ENCODE data around the gene SLC25A22. TPM values are rescaled to one million over a fixed set of nuclear protein-coding genes. Genes with fewer than 3 reads are reported as not detected.

Gene SLC25A22
- total and polyA plus RNA-seq, 7 donors = 3.8 to 26.4 (median 7.2) TPM

DNA sequence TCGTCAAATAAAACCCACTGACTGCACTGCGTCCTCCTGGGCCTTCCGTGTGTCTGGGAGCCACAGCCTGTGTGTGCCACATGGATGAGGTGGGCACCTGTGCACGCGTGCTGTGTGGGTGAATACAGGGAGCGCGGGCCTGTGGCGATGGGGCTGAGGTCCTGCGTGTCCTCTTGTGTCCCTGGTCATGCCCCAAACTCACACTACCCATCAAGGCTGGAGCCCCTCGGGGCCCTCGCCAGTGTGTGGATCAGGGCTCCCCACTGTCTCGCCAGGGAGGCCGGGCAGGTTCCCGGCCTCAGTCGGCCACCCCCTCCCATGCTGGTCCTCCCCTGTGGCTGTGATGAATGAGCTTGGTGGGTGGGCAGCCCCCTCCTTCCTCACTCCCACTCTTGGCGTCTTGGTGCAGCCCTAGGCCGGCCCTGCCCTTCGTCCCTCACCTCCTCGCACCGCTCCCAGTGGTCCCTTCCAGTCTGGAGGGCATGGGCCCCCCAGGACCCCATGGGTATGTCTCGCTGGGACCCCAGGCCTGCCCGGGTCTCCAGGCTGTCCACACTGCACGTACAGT lies 34.0 kb upstream of the SLC25A22 start:
- H3K27ac ChIP-seq = peak overlapping the region in 3 of 4 donors; percentile 82 to 89 (median 82)
- peak overlapping the region in 3 of 4 donors; percentile 67 to 81 (median 70) for H3K4me3 ChIP-seq
- H3K36me3 ChIP-seq = peaks cover 0 to 14% (median 10%) of the 10 kb centered on the region in 4 donors
- no peak for DNase-seq
- peaks cover 0 to 86% (median 68%) of the 10 kb centered on the region in 4 donors for H3K4me1 ChIP-seq
- 62 to 73% methylated on average over 23 of the region's 23 CpGs for WGBS, 2 donors
- intact Hi-C loops (cut with DNase I) = no loop called here
- no peaks in the 10 kb centered on the region for H3K9me3 ChIP-seq
- TF ChIP-seq EP300 (IDR thresholded peaks at IDR 0.05) = no peak
- no peak for TF ChIP-seq POLR2A (IDR thresholded peaks at IDR 0.05)
- no peak for TF ChIP-seq POLR2AphosphoS5 (IDR thresholded peaks at IDR 0.05)
- TF ChIP-seq, protein P1, sequence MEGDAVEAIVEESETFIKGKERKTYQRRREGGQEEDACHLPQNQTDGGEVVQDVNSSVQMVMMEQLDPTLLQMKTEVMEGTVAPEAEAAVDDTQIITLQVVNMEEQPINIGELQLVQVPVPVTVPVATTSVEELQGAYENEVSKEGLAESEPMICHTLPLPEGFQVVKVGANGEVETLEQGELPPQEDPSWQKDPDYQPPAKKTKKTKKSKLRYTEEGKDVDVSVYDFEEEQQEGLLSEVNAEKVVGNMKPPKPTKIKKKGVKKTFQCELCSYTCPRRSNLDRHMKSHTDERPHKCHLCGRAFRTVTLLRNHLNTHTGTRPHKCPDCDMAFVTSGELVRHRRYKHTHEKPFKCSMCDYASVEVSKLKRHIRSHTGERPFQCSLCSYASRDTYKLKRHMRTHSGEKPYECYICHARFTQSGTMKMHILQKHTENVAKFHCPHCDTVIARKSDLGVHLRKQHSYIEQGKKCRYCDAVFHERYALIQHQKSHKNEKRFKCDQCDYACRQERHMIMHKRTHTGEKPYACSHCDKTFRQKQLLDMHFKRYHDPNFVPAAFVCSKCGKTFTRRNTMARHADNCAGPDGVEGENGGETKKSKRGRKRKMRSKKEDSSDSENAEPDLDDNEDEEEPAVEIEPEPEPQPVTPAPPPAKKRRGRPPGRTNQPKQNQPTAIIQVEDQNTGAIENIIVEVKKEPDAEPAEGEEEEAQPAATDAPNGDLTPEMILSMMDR (IDR thresholded peaks at IDR 0.05) = no peak
- peaks cover 35 to 54% (median 49%) of the 10 kb centered on the region in 3 donors for H3K27me3 ChIP-seq

DNA sequence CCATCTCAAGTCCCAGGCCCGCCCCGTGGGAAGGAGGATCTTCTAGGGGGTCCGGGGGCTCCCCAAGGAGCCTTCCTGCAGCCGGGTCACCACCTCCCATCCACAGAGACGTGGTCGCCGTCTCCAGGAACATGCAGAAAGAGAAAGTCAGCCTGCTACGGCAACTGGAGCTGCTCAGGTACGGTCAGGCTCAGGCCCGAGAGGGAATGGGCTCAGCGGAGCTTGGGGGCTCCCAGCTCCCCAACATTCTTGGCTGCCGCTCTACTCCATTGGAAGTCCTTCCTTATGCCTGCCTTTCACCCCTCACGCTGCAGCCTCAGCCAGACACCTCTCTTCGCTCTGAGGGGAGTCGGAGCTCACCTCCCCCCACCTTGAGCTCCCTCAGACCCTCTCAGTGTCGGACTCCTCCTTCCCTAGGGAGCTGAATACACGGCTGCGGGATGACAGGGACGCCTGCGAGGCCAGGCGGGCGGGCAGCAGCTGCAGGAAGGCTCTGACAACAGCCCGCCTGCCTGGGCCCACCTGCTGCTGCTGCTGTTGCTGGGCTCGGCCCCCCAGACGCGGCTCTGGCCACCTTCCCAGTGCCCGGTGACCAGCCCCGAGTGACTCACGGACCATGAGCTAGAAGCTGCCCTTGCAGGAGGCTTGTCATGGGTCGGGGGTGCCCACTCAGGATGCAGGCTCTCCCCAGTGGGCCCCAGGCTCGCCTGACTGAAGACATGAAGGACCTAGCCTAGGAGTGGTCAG lies 33.2 kb upstream of the SLC25A22 start:
- H3K4me1 ChIP-seq = peaks cover 0 to 86% (median 71%) of the 10 kb centered on the region in 4 donors
- peaks cover 38 to 62% (median 56%) of the 10 kb centered on the region in 3 donors for H3K27me3 ChIP-seq
- no peaks in the 10 kb centered on the region for H3K9me3 ChIP-seq
- 62 to 70% methylated on average over 31 of the region's 31 CpGs for WGBS, 2 donors
- H3K27ac ChIP-seq = no peak overlapping the region
- no peak for TF ChIP-seq EP300 (IDR thresholded peaks at IDR 0.05)
- no peak for TF ChIP-seq POLR2A (IDR thresholded peaks at IDR 0.05)
- TF ChIP-seq POLR2AphosphoS5 (IDR thresholded peaks at IDR 0.05) = no peak
- TF ChIP-seq, protein P1 (IDR thresholded peaks at IDR 0.05) = no peak
- H3K36me3 ChIP-seq = peaks cover 0 to 6% (median 5%) of the 10 kb centered on the region in 4 donors
- peak overlapping the region in 1 of 4 donors; percentile 48 for H3K4me3 ChIP-seq
- DNase-seq = no peak
- intact Hi-C loops (cut with DNase I) = no loop called here

GRCh38 chr11:830295-831117 lies 32.4 kb upstream of the SLC25A22 start:
- Histone ChIP-seq H3K4me3 (peak overlapping the region in 2 of 4 donors; percentile 36 to 48), H3K27me3 (peaks cover 43 to 70% (median 64%) of the 10 kb centered on the region in 3 donors)

GRCh38 chr11:829847-830294 lies 31.8 kb upstream of the SLC25A22 start:
- intact Hi-C loops (cut with DNase I) = no loop called here
- TF ChIP-seq POLR2A (IDR thresholded peaks at IDR 0.05) (no peak), POLR2AphosphoS5 (IDR thresholded peaks at IDR 0.05) (peak in 1 of 4 donors; percentile 11)
- no peaks in the 10 kb centered on the region for H3K9me3 ChIP-seq
- WGBS, 2 donors = 9 to 21% methylated on average over 39 of the region's 39 CpGs
- peaks cover 44 to 76% (median 71%) of the 10 kb centered on the region in 3 donors for H3K27me3 ChIP-seq
- H3K4me3 ChIP-seq = peak overlapping the region in 3 of 4 donors; percentile 28 to 48 (median 36)
- H3K4me1 ChIP-seq = peaks cover 0 to 78% (median 63%) of the 10 kb centered on the region in 4 donors
- DNase-seq = no peak
- peak overlapping the region; percentile 2 to 71 (median 24) for H3K27ac ChIP-seq
- H3K36me3 ChIP-seq = peaks cover 8 to 11% (median 9%) of the 10 kb centered on the region in 4 donors

More at GRCh38 chr11:830295-831117, 32.4 kb upstream of the SLC25A22 start:
- Histone ChIP-seq H3K27ac (peak overlapping the region in 2 of 4 donors; percentile 37 to 71), H3K4me1 (peaks cover 0 to 83% (median 69%) of the 10 kb centered on the region in 4 donors), H3K9me3 (no peaks in the 10 kb centered on the region), H3K36me3 (peaks cover 2 to 4% (median 2%) of the 10 kb centered on the region in 4 donors)
- no peak for DNase-seq
- intact Hi-C loops (cut with DNase I) = no loop called here
- TF ChIP-seq, protein P1 (IDR thresholded peaks at IDR 0.05) = no peak
- peak in 1 of 4 donors; percentile 54 for TF ChIP-seq POLR2AphosphoS5 (IDR thresholded peaks at IDR 0.05)
- 3 to 25% methylated on average over 78 of the region's 78 CpGs for WGBS, 2 donors
